ENCODE data around the gene COL15A1. TPM values are rescaled to one million over a fixed set of nuclear protein-coding genes. Genes with fewer than 3 reads are reported as not detected.

Gene COL15A1
- total and polyA plus RNA-seq, 2 of the 8 experiments (the other 6 are each of a cell fraction or from before 2014, with no cell fraction given), result 0.12 to 0.15 TPM

DNA sequence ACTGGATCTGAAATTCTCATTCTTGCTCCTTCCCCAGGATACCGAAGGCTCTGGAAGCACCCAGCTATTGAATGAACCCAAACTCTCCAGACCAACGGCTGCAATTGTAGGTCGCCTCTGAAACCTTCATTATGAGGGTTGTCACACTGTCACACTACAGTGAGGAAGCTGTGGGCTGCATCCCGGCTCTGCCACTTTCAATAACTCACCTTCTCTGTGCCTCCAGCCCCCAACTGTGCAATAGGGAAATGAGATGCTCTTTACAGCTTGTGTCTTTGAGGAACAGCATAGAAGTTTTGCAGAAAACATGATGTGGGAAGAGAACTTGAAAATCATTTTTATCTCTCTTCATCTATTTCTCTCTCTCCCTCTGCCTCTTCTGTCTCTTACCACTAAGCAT lies 91.6 kb downstream of the COL15A1 start:
- ChIA-PET CTCF (ENCODE audit: partially characterized antibody) (interaction anchor here (0.8 to 1.9 kb wide), 3 partner anchors 20 to 37 kb away, joined by 3 to 5 read pairs (median 3); no protein-coding TSS in a partner anchor), POLR2A (ENCODE audit: partially characterized antibody) (interaction anchor here (0.6 kb wide), 1 partner anchor 46 kb away, joined by 4 read pairs; no protein-coding TSS in a partner anchor)
- Histone ChIP-seq H3K4me1 (replicated peaks in 1 of 4; ENCODE audit: control insufficient read depth in 3 of 4, insufficient read depth in 4 of 4, low read length in 3 of 4) (no peaks in the 10 kb centered on the region), H2BK5ac (ENCODE audit: low read depth, low read length) (no peak overlapping the region), H4K5ac (ENCODE audit: insufficient read length, low read depth, low read length) (no peak overlapping the region), H4K20me1 (replicated peaks in 1 of 2; ENCODE audit: control insufficient read depth in 1 of 2, insufficient read depth in 2 of 2, low read length in 2 of 2) (no peaks in the 10 kb centered on the region), H3K9me3 (ENCODE audit: insufficient read depth in 2 of 2, low read depth in 1 of 2, low read length in 1 of 2) (no peaks in the 10 kb centered on the region), H3K56ac (replicated peaks; ENCODE audit: insufficient read length, low read depth, low read length) (no peak overlapping the region), H2AFZ (ENCODE audit: low read length) (no peak overlapping the region), H3K4ac (replicated peaks; ENCODE audit: insufficient read length, low read depth, low read length) (no peak overlapping the region), H3K23me2 (ENCODE audit: low read depth, low read length) (no peaks in the 10 kb centered on the region), H2BK12ac (ENCODE audit: low read depth, low read length) (no peak overlapping the region), H3K9ac (replicated peaks in 1 of 4; ENCODE audit: extremely low read depth in 1 of 4, low read depth in 3 of 4, low read length in 3 of 4) (no peak overlapping the region), H2BK15ac (ENCODE audit: low read length) (no peak overlapping the region), H4K91ac (replicated peaks; ENCODE audit: insufficient read length, low read length) (no peak overlapping the region), H3K27ac (ENCODE audit: low read depth, low read length) (no peak overlapping the region), H3K79me2 (ENCODE audit: control insufficient read depth in 1 of 2, insufficient read depth in 2 of 2, low read length in 2 of 2) (no peaks in the 10 kb centered on the region), H2BK20ac (ENCODE audit: low read length) (no peak overlapping the region), H4K8ac (ENCODE audit: extremely low read depth, insufficient read depth, low read length) (no peak overlapping the region; the same call in 1 of the 2 replicates), H3K18ac (ENCODE audit: extremely low read depth, low read length) (no peak overlapping the region), H3K27me3 (replicated peaks in 1 of 4; ENCODE audit: control insufficient read depth in 3 of 4, extremely low read depth in 1 of 4, insufficient read depth in 3 of 4, low read length in 3 of 4) (no peaks in the 10 kb centered on the region), H3K4me3 (ENCODE audit: extremely low read depth in 1 of 4, insufficient read depth in 2 of 4, low read depth in 3 of 4, low read length in 4 of 4) (no peak overlapping the region), H2AK5ac (ENCODE audit: low read depth, low read length) (no peak overlapping the region), H3K23ac (ENCODE audit: insufficient read length) (no peak overlapping the region), H3K36me3 (ENCODE audit: control insufficient read depth in 2 of 4, insufficient read depth in 4 of 4, low read length in 3 of 4) (no peaks in the 10 kb centered on the region), H2BK120ac (replicated peaks; ENCODE audit: low read depth, low read length) (no peak overlapping the region), H3K14ac (ENCODE audit: insufficient read length) (no peak overlapping the region), H3K79me1 (ENCODE audit: low read depth, low read length) (0 out of 2 replicates have a peak, but pooled peaks cover 2% of the 10 kb centered on the region), H3K4me2 (ENCODE audit: insufficient read depth in 1 of 2, low read depth in 2 of 2, low read length in 2 of 2) (no peak overlapping the region)
- no peak for FAIRE-seq
- TF ChIP-seq JUND (IDR thresholded peaks at IDR 0.05; ENCODE audit: low read length), result no peak
- no peak for TF ChIP-seq TAF7 (optimal IDR thresholded peaks at IDR 0.05; ENCODE audit: borderline replicate concordance, low read depth, low read length)
- no peak for TF ChIP-seq SIRT6 (IDR thresholded peaks at IDR 0.05; ENCODE audit: low read length)
- no peak for TF ChIP-seq FOSL1 (IDR thresholded peaks at IDR 0.05; ENCODE audit: insufficient read depth, low read depth, low read length)
- no peak for TF ChIP-seq TEAD4 (IDR thresholded peaks at IDR 0.05; ENCODE audit: low read depth, low read length)
- TF ChIP-seq, protein P1, sequence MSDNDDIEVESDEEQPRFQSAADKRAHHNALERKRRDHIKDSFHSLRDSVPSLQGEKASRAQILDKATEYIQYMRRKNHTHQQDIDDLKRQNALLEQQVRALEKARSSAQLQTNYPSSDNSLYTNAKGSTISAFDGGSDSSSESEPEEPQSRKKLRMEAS (IDR thresholded peaks at IDR 0.05), result no peak
- WGBS, 2 experiments (ENCODE audit: extremely low coverage in 1 of 2, insufficient coverage in 1 of 2, insufficient read length in 1 of 2, insufficient replicate concordance in 2 of 2, low coverage in 1 of 2, low lambda C conversion rate in 2 of 2, missing lambda C conversion rate in 1 of 2), result 81% methylated on average over 4 of the region's 4 CpGs; no CpG with 5 or more reads in 1 of the 2 experiments
- DNase-seq (ENCODE audit: low read depth in 1 of 2, low spot score in 2 of 2), result no peak

Measured in H1 (cell line).